ENCODE data around the gene SCRT2. TPM values are rescaled to one million over a fixed set of nuclear protein-coding genes. Genes with fewer than 3 reads are reported as not detected.

Gene SCRT2
- total RNA-seq, 1 experiment from 2014 or later = not detected

DNA sequence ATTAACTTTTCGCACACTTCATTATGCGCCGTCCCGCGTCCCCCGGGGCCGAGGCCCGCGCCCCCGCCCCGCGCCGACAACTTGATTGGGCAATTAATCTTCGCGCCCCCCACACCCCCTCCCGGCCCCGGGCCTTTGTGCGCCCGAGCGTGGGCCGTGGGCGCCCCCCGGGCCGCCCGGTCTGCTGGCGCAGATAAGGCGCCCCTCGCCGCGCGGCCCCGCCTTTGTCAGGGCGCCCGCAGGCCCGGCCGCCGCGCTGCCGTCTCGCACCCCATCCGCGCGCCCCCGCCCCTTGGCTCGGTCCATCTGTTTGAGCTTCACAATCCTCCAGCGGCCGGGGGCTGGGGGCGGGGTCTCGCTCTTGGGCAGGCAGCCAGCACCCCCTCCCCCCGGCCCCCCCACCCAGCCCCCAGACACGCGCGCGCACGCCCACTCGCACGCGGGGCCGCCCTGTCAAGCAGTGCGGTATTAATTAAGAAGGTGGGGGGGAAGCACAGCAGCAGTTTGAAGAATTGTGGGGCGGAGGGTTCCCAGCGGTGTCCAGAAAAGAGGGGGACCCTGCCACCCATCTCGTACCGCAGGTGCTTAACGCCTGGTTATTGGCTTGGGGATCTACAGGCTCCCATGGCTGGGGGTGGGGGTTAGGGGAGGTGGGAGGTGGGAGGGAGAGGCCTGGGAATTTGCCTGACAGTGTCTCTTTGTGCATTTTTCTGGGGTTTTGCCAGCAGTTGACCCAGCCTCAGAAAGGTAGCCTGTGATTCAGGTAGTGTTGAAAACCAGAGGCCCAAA lies 34.6 kb upstream of the SCRT2 start:
- no peak overlapping the region for H3K4me3 ChIP-seq (ENCODE audit: low read depth, low read length)
- Mint-ChIP-seq H3K4me3 (ENCODE audit: unreplicated experiment) (no peak overlapping the region), H3K9me3 (ENCODE audit: unreplicated experiment) (peaks cover 12% of the 10 kb centered on the region), H3K4me1 (ENCODE audit: low read depth, unreplicated experiment) (no peaks in the 10 kb centered on the region), H3K27ac (ENCODE audit: unreplicated experiment) (no peak overlapping the region), H3K27me3 (ENCODE audit: insufficient read depth, unreplicated experiment) (peaks cover 4% of the 10 kb centered on the region), H3K36me3 (ENCODE audit: insufficient read depth, unreplicated experiment) (no peaks in the 10 kb centered on the region)
- CTCF ChIA-PET = no interaction called here
- no peaks in the 10 kb centered on the region for H3K4me1 ChIP-seq
- POLR2A ChIA-PET = no interaction called here
- H3K9me3 ChIP-seq = peaks cover 18% of the 10 kb centered on the region
- no peaks in the 10 kb centered on the region for H3K27me3 ChIP-seq (replicated peaks; ENCODE audit: control insufficient read depth, insufficient read depth, low read length)
- DNase-seq = no peak
- BruUV-seq (replicated peaks) = no TSS peak
- intact Hi-C loops (cut with micrococcal nuclease; ENCODE audit: unreplicated experiment) = no loop called here
- no peaks in the 10 kb centered on the region for H3K36me3 ChIP-seq (ENCODE audit: control insufficient read depth, insufficient read depth, low read length)
- TF ChIP-seq, protein P1, sequence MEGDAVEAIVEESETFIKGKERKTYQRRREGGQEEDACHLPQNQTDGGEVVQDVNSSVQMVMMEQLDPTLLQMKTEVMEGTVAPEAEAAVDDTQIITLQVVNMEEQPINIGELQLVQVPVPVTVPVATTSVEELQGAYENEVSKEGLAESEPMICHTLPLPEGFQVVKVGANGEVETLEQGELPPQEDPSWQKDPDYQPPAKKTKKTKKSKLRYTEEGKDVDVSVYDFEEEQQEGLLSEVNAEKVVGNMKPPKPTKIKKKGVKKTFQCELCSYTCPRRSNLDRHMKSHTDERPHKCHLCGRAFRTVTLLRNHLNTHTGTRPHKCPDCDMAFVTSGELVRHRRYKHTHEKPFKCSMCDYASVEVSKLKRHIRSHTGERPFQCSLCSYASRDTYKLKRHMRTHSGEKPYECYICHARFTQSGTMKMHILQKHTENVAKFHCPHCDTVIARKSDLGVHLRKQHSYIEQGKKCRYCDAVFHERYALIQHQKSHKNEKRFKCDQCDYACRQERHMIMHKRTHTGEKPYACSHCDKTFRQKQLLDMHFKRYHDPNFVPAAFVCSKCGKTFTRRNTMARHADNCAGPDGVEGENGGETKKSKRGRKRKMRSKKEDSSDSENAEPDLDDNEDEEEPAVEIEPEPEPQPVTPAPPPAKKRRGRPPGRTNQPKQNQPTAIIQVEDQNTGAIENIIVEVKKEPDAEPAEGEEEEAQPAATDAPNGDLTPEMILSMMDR (IDR thresholded peaks at IDR 0.05; ENCODE audit: insufficient read depth in 1 of 2, low read depth in 1 of 2, low read length in 1 of 2, severe bottlenecking in 1 of 2, unreplicated experiment in 1 of 2) = no peak

DNA sequence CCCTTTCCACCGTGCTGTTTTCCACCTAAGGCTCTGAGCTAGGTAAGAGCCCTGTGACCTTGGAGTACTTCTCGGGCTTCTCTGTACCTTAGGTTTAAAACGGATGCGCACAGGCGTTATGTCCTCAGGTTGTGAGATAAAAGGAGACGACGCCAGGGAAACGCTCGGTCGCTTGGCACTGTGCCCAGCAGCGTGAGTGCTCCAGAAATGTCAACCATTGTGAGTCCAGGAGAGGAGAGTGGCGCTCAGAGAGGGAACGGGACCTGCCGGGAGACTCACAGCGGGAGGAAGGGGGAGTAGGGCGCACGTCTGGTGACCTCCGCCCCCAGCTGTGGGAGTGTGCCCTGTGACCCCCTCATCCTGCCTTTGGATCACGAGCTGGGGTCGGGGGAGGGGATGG lies 33.8 kb upstream of the SCRT2 start:
- H3K9me3 ChIP-seq = peaks cover 15% of the 10 kb centered on the region
- TF ChIP-seq, protein P1 (IDR thresholded peaks at IDR 0.05; ENCODE audit: insufficient read depth in 1 of 2, low read depth in 1 of 2, low read length in 1 of 2, severe bottlenecking in 1 of 2, unreplicated experiment in 1 of 2) = no peak
- no peak overlapping the region for H3K4me3 ChIP-seq (ENCODE audit: low read depth, low read length)
- Mint-ChIP-seq H3K9me3 (ENCODE audit: unreplicated experiment) (peaks cover 12% of the 10 kb centered on the region), H3K4me1 (ENCODE audit: low read depth, unreplicated experiment) (no peaks in the 10 kb centered on the region), H3K36me3 (ENCODE audit: insufficient read depth, unreplicated experiment) (no peaks in the 10 kb centered on the region), H3K27me3 (ENCODE audit: insufficient read depth, unreplicated experiment) (peaks cover 6% of the 10 kb centered on the region), H3K27ac (ENCODE audit: unreplicated experiment) (no peak overlapping the region), H3K4me3 (ENCODE audit: unreplicated experiment) (no peak overlapping the region)
- H3K36me3 ChIP-seq (ENCODE audit: control insufficient read depth, insufficient read depth, low read length) = no peaks in the 10 kb centered on the region
- POLR2A ChIA-PET = no interaction called here
- peaks cover 1% of the 10 kb centered on the region; the same call in 1 of the 2 replicates for H3K27me3 ChIP-seq (replicated peaks; ENCODE audit: control insufficient read depth, insufficient read depth, low read length)
- DNase-seq = no peak
- intact Hi-C loops (cut with micrococcal nuclease; ENCODE audit: unreplicated experiment) = no loop called here
- BruUV-seq (replicated peaks) = no TSS peak
- no peaks in the 10 kb centered on the region for H3K4me1 ChIP-seq
- CTCF ChIA-PET = no interaction called here

DNA sequence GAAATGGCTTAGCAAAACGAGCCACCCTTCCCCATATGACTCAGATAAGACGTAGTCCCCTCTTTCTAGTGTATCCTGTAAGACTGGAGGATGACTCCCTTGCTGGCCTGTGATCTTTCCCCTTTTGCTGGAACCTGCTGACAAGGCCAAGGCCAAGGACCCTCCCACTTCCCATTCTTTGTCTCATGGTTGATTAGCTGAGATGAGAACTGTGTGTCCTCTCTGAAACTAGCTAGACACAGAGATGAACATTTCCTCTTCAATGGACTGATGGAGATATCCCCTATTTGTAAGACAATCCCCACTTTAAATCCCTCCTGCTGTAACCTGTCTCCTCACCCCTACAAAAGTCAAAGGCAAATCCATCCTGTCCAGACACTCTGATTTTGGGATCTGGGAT lies 33.4 kb upstream of the SCRT2 start:
- intact Hi-C loops (cut with micrococcal nuclease; ENCODE audit: unreplicated experiment) = no loop called here
- Histone ChIP-seq H3K27me3 (replicated peaks; ENCODE audit: control insufficient read depth, insufficient read depth, low read length) (peaks cover 1% of the 10 kb centered on the region; the same call in 1 of the 2 replicates), H3K4me3 (ENCODE audit: low read depth, low read length) (no peak overlapping the region), H3K36me3 (ENCODE audit: control insufficient read depth, insufficient read depth, low read length) (no peaks in the 10 kb centered on the region), H3K4me1 (no peaks in the 10 kb centered on the region), H3K9me3 (peaks cover 10% of the 10 kb centered on the region)
- no peak for DNase-seq
- CTCF ChIA-PET = no interaction called here
- no peak overlapping the region for H3K4me3 Mint-ChIP-seq (ENCODE audit: unreplicated experiment)
- H3K27me3 Mint-ChIP-seq (ENCODE audit: insufficient read depth, unreplicated experiment) = peaks cover 8% of the 10 kb centered on the region
- POLR2A ChIA-PET = interaction anchor here (0.7 kb wide), 1 partner anchor 106 kb away, joined by 3 read pairs; no protein-coding TSS in a partner anchor
- TF ChIP-seq, protein P1 (IDR thresholded peaks at IDR 0.05; ENCODE audit: insufficient read depth in 1 of 2, low read depth in 1 of 2, low read length in 1 of 2, severe bottlenecking in 1 of 2, unreplicated experiment in 1 of 2) = no peak
- no peaks in the 10 kb centered on the region for H3K4me1 Mint-ChIP-seq (ENCODE audit: low read depth, unreplicated experiment)
- no peak overlapping the region for H3K27ac Mint-ChIP-seq (ENCODE audit: unreplicated experiment)
- peaks cover 12% of the 10 kb centered on the region for H3K9me3 Mint-ChIP-seq (ENCODE audit: unreplicated experiment)
- BruUV-seq (replicated peaks) = no TSS peak
- no peaks in the 10 kb centered on the region for H3K36me3 Mint-ChIP-seq (ENCODE audit: insufficient read depth, unreplicated experiment)

Measured in Caco-2 (cell line).